Endothelial cell of umbilical vein (primary cell): ENCODE results near the gene C1QL2. TPM values are rescaled to one million over a fixed set of nuclear protein-coding genes. Genes with fewer than 3 reads are reported as not detected.

Source experiments
- BruUV-seq: library from RNA; stranded (reverse); fragments of 400-500 nt; replicated peaks from 2 replicates; lab custom pipeline; 2021; lab: Mats Ljungman, UMichigan
- CTCF ChIA-PET: fragments of 300-600, 350-600 bp; sonication (Branson Sonifier 250); formaldehyde crosslinking; loops from one replicate; lab custom pipeline; 2021; ENCODE audit warnings: antibody characterized with exemption, inconsistent platforms; lab: Charles Lee
- POLR2A ChIA-PET: fragments of 300-600, 350-600 bp; sonication (Branson Sonifier 250); formaldehyde crosslinking; loops from one replicate; lab custom pipeline; 2021; ENCODE audit warnings: antibody characterized with exemption, inconsistent platforms; lab: Charles Lee
- DNase-seq: peaks from one replicate; pipeline ENCODE4 v3.0.0-alpha.2; 2011; ENCODE audit warnings: low read depth, low spot score
- FAIRE-seq: peaks from 2 replicates; lab custom pipeline; 2011; peaks lifted over from hg19 to GRCh38; lab: Jason Lieb, UNC
- H2AFZ ChIP-seq: 2 replicates; pipeline ENCODE4 v1.6.0; 2012; ENCODE audit warnings: low read depth, low read length, control low read depth, inconsistent platforms
- H3K27ac ChIP-seq: 2 replicates; pipeline ENCODE4 v1.5.1; 2011; ENCODE audit warnings: low read depth, mild to moderate bottlenecking, control low read depth, low read length, moderate library complexity; ENCODE audit not compliant: insufficient read depth
- H3K27me3 ChIP-seq, 2 experiments: 2 replicates each; pipeline versions ENCODE4 v1.6.0 to v1.6.1; 2011; ENCODE audit warnings: low read length in 2 of 2, mixed read lengths in 1 of 2; ENCODE audit not compliant: control insufficient read depth in 2 of 2, insufficient read depth in 2 of 2
- H3K36me3 ChIP-seq, 2 experiments: 2 replicates in 1 of 2; 3 replicates in 1 of 2; pipeline ENCODE4 v1.5.1; 2011; ENCODE audit warnings: low read length in 2 of 2, mild to moderate bottlenecking in 1 of 2, moderate library complexity in 1 of 2; ENCODE audit not compliant: control insufficient read depth in 2 of 2, insufficient read depth in 2 of 2; ENCODE audit errors: extremely low read depth in 1 of 2
- H3K4me1 ChIP-seq: 3 replicates; pipeline ENCODE4 v1.5.1; 2011; ENCODE audit warnings: mild to moderate bottlenecking, low read length; ENCODE audit not compliant: control insufficient read depth, insufficient read depth; ENCODE audit errors: extremely low read depth
- H3K4me2 ChIP-seq: 2 replicates; pipeline ENCODE4 v1.6.1; 2011; ENCODE audit warnings: low read length, control low read depth, mixed read lengths; ENCODE audit not compliant: insufficient read depth
- H3K4me3 ChIP-seq, 3 experiments: fragments of 200-600 bp in 1 of 3; sonication (generic), shearing (Covaris generic) in 1 of 3; replicated peaks in 1 of 3; 2 replicates each; pipeline ENCODE4 v1.5.1; 2011 to 2016; ENCODE audit warnings: control low read depth in 3 of 3, low read length in 3 of 3, mild to moderate bottlenecking in 2 of 3, inconsistent platforms in 1 of 3, low read depth in 1 of 3, moderate library complexity in 1 of 3; ENCODE audit not compliant: insufficient read depth in 1 of 3
- H3K79me2 ChIP-seq: 2 replicates; pipeline ENCODE4 v1.6.0; 2012; ENCODE audit warnings: low read length, inconsistent platforms; ENCODE audit not compliant: control insufficient read depth, insufficient read depth
- H3K9ac ChIP-seq: replicated peaks from 2 replicates; pipeline ENCODE3; 2011; ENCODE audit warnings: low read length, control low read depth; ENCODE audit not compliant: insufficient read depth; ENCODE audit errors: extremely low read depth
- H3K9me1 ChIP-seq: replicated peaks from 3 replicates; pipeline ENCODE4 v1.6.0; 2011; ENCODE audit warnings: mild to moderate bottlenecking, low read length; ENCODE audit not compliant: control insufficient read depth, insufficient read depth; ENCODE audit errors: extremely low read depth
- H3K9me3 ChIP-seq: replicated peaks from 2 replicates; pipeline ENCODE4 v1.5.1; 2012; ENCODE audit warnings: low read length, inconsistent platforms; ENCODE audit not compliant: control insufficient read depth, insufficient read depth
- H4K20me1 ChIP-seq: replicated peaks from 2 replicates; pipeline ENCODE3; 2011; ENCODE audit warnings: mild to moderate bottlenecking, low read length; ENCODE audit not compliant: control insufficient read depth, insufficient read depth; ENCODE audit errors: extremely low read depth
- EZH2 ChIP-seq: IDR thresholded peaks from 2 replicates; pipeline ENCODE4 v1.6.1; 2012; ENCODE audit warnings: borderline replicate concordance, low read depth, mild to moderate bottlenecking, moderate library complexity, low read length, inconsistent platforms; ENCODE audit not compliant: severe bottlenecking
- FOS ChIP-seq: IDR thresholded peaks from 2 replicates; pipeline ENCODE4 v1.6.1; 2011; ENCODE audit warnings: mild to moderate bottlenecking, low read length, moderate library complexity, borderline replicate concordance; ENCODE audit not compliant: insufficient read depth
- GATA2 ChIP-seq: IDR thresholded peaks from 2 replicates; pipeline ENCODE4 v1.7.0; 2011; ENCODE audit warnings: low read depth, mild to moderate bottlenecking, moderate library complexity, mixed read lengths, low read length; ENCODE audit not compliant: insufficient read length, insufficient read depth
- JUN ChIP-seq: IDR thresholded peaks from 2 replicates; pipeline ENCODE4 v1.6.1; 2011; ENCODE audit warnings: borderline replicate concordance, low read depth; ENCODE audit not compliant: insufficient read length, insufficient read depth
- MYC ChIP-seq: IDR thresholded peaks from one replicate; pipeline ENCODE4 v1.6.1; 2011; ENCODE audit warnings: mild to moderate bottlenecking, low read depth, low read length
- POLR2A ChIP-seq: IDR thresholded peaks from 2 replicates; pipeline ENCODE4 v1.6.1; 2012; ENCODE audit warnings: low read depth, mild to moderate bottlenecking, control low read depth, low read length
- POLR2AphosphoS5 ChIP-seq: IDR thresholded peaks from 2 replicates; pipeline ENCODE4 v1.6.1; 2012; ENCODE audit warnings: low read depth, mild to moderate bottlenecking, control low read depth, low read length, moderate library complexity; ENCODE audit not compliant: insufficient read depth
- dilution Hi-C: fragments of 300-500 bp; cut with MboI; formaldehyde crosslinking; loops from one replicate; pipeline ENCODE4 v1.15.0; 2019; ENCODE audit warnings: low sequenced_read_pairs; ENCODE audit not compliant: extremely low pct_ligation_motif_present
- intact Hi-C: fragments of 100-400 bp; cut with micrococcal nuclease; formaldehyde crosslinking; loops from one replicate; pipeline ENCODE4 v1.10.0; 2022
- polyA plus RNA-seq, 4 experiments: library from polyadenylated mRNA; depleted of rRNA in 3 of 4; stranded (reverse) in 3 of 4; unstranded in 1 of 4; fragments of >200 nt; gene quantifications; 2 replicates each; pipeline versions ENCODE4 v1.2.1 to v1.2.3, GENCODE V29; 2011 to 2012; ENCODE audit warnings: missing spikeins in 1 of 4
- total RNA-seq: library from RNA; stranded (reverse); gene quantifications from 2 replicates; pipeline ENCODE4 v1.2.3, GENCODE V29; 2021
- TF ChIP-seq, protein P1 (sequence below), 2 donors: IDR thresholded peaks; 1 replicate in 1 of 2; 2 replicates in 1 of 2; pipeline ENCODE4 v1.5.1; 2011; ENCODE audit warnings: low read length in 2 of 2, mild to moderate bottlenecking in 2 of 2, moderate library complexity in 2 of 2, control low read depth in 1 of 2, inconsistent platforms in 1 of 2, low read depth in 1 of 2; ENCODE audit not compliant: insufficient read depth in 1 of 2; ENCODE audit errors: extremely low read depth in 1 of 2
- TF ChIP-seq, protein P2 (sequence below): IDR thresholded peaks from 2 replicates; pipeline ENCODE4 v1.6.1; 2011; ENCODE audit not compliant: insufficient read depth, insufficient read length

C1QL2 gene
- total and polyA plus RNA-seq, 2 donors (not counting 3 experiments of a cell fraction or from before 2014, with no cell fraction given), result not detected

DNA sequence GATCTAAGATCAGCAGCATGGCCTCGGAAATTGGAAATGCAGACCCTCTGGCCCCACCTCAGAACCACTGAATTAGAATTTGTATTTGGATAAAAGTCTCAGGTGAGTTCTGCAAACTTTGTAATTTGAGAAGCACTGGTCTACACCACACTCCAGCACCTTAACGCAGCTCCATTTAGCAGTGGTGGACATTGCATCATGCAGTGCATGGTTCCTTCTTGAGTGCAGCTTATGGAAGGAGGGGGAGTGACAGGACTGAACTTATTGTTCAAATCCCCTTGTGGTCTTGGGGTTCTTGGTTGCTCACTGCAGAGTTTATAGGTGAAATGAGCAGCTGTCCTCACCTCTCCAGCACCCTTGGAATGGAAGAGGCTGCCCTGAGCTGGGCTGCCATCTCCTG lies 47.6 kb upstream of the C1QL2 start:
- dilution Hi-C loops, result no loop called here
- CTCF ChIA-PET, result no interaction called here

More for the DNA sequence above, 47.6 kb upstream of the C1QL2 start:
- no peak overlapping the region for H3K9ac ChIP-seq
- no peaks in the 10 kb centered on the region for H4K20me1 ChIP-seq
- no peaks in the 10 kb centered on the region for H3K9me3 ChIP-seq
- H3K9me1 ChIP-seq, result no peaks in the 10 kb centered on the region
- no peak overlapping the region for H3K4me3 ChIP-seq
- POLR2A ChIA-PET, result no interaction called here
- no peak overlapping the region for H2AFZ ChIP-seq
- no peak overlapping the region for H3K27ac ChIP-seq
- no peaks in the 10 kb centered on the region for H3K36me3 ChIP-seq
- no TSS peak for BruUV-seq
- no peak for TF ChIP-seq POLR2A
- TF ChIP-seq, protein P1, sequence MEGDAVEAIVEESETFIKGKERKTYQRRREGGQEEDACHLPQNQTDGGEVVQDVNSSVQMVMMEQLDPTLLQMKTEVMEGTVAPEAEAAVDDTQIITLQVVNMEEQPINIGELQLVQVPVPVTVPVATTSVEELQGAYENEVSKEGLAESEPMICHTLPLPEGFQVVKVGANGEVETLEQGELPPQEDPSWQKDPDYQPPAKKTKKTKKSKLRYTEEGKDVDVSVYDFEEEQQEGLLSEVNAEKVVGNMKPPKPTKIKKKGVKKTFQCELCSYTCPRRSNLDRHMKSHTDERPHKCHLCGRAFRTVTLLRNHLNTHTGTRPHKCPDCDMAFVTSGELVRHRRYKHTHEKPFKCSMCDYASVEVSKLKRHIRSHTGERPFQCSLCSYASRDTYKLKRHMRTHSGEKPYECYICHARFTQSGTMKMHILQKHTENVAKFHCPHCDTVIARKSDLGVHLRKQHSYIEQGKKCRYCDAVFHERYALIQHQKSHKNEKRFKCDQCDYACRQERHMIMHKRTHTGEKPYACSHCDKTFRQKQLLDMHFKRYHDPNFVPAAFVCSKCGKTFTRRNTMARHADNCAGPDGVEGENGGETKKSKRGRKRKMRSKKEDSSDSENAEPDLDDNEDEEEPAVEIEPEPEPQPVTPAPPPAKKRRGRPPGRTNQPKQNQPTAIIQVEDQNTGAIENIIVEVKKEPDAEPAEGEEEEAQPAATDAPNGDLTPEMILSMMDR (IDR thresholded peaks at IDR 0.05; ENCODE audit: extremely low read depth in 1 of 2, insufficient read depth in 1 of 2, low read depth in 1 of 2, low read length in 2 of 2), result no peak
- TF ChIP-seq, protein P2, sequence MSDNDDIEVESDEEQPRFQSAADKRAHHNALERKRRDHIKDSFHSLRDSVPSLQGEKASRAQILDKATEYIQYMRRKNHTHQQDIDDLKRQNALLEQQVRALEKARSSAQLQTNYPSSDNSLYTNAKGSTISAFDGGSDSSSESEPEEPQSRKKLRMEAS, result no peak
- no peak for TF ChIP-seq POLR2AphosphoS5
- no peak for TF ChIP-seq EZH2
- TF ChIP-seq JUN, result no peak
- TF ChIP-seq FOS, result no peak
- TF ChIP-seq GATA2, result no peak
- no peak for TF ChIP-seq MYC
- H3K4me2 ChIP-seq, result no peak overlapping the region
- DNase-seq, result no peak
- intact Hi-C loops, result no loop called here
- H3K4me1 ChIP-seq, result no peaks in the 10 kb centered on the region
- H3K27me3 ChIP-seq, result peaks cover 2 to 3% of the 10 kb centered on the region in 2 experiments
- no peak for FAIRE-seq
- no peaks in the 10 kb centered on the region for H3K79me2 ChIP-seq
